ENCODE data around the gene CSAG3. TPM values are rescaled to one million over a fixed set of nuclear protein-coding genes. Genes with fewer than 3 reads are reported as not detected.
"Not testable (repeated sequence)": the region's sequence is repeated elsewhere in the genome, so short reads cannot be mapped to it uniquely, and the experiment has no call there.

The CSAG3 gene
- total and polyA plus RNA-seq, 12 donors: not detected

DNA sequence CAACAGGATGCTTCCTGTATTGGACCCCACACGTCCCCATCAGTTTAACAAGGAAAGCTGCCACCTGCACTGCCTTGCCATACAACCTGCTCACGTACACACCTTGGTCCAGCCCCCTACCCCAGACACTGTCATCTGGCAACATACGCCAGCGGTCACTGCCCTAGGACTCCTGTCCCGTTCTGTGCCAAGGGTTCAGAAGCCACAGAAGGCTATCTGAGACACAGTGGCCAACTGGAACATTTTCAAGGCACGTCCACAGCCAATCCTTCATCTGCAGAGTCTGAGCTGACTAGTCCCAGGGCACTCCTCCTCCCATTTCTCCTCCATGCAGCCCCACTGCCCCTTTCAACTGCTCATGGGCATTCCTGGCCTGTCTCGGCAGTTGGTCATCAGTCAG, 2.6 kb downstream of the CSAG3 start:
- H3K9me3 ChIP-seq (replicated peaks in 1 of 3); H3K4me1 ChIP-seq (replicated peaks in 1 of 2); H3K27ac ChIP-seq; intact Hi-C loops (cut with DNase I); H3K4me3 ChIP-seq; H3K36me3 ChIP-seq (replicated peaks in 1 of 2); DNase-seq; H3K27me3 ChIP-seq: not testable (repeated sequence)
- WGBS, 4 donors: 64 to 83% methylated on average over 2 to 4 of the region's 7 CpGs; no CpG with 5 or more reads in 2 of the 4 donors

GRCh38 chrX:152766562-152766961, 7.5 kb downstream of the CSAG3 start:
- not testable (repeated sequence) for DNase-seq
- WGBS, 4 donors: 61 to 90% (median 76%) methylated on average over 2 to 9 of the region's 9 CpGs

GRCh38 chrX:152769549-152770289, 10.7 kb downstream of the CSAG3 start, which contains the start of gene MAGEA6:
TSS of gene MAGEA6 (minus strand) at chrX:152769689. CDS start at chrX:152767650, 2,039 bp downstream.
- DNase-seq; H3K27me3 ChIP-seq; H3K4me3 ChIP-seq; H3K4me1 ChIP-seq (replicated peaks in 1 of 2); H3K27ac ChIP-seq; intact Hi-C loops (cut with DNase I); H3K9me3 ChIP-seq (replicated peaks in 1 of 3); H3K36me3 ChIP-seq (replicated peaks in 1 of 2): not testable (repeated sequence)
- WGBS, 4 donors: 67% methylated on average over 3 of the region's 29 CpGs; no CpG with 5 or more reads in 3 of the 4 donors

More at GRCh38 chrX:152766562-152766961, 7.5 kb downstream of the CSAG3 start:
- H3K4me1 ChIP-seq (replicated peaks in 1 of 2); H3K36me3 ChIP-seq (replicated peaks in 1 of 2); H3K9me3 ChIP-seq (replicated peaks in 1 of 3); H3K27ac ChIP-seq; H3K27me3 ChIP-seq; H3K4me3 ChIP-seq; intact Hi-C loops (cut with DNase I): not testable (repeated sequence)

- H3K27me3 ChIP-seq; intact Hi-C loops (cut with DNase I); H3K4me3 ChIP-seq; H3K27ac ChIP-seq; H3K36me3 ChIP-seq (replicated peaks in 1 of 2); H3K9me3 ChIP-seq (replicated peaks in 1 of 3); H3K4me1 ChIP-seq (replicated peaks in 1 of 2); DNase-seq: not testable (repeated sequence)
- no CpG with 5 or more reads among the region's 3 CpGs for WGBS, 4 donors
These were observed 28.0 kb downstream of the CSAG3 start for GRCh38 chrX:152787062-152787461.

GRCh38 chrX:152798945-152799344, 39.9 kb downstream of the CSAG3 start:
- Histone ChIP-seq H3K27ac (no peak overlapping the region), H3K36me3 (replicated peaks in 1 of 2) (no peaks in the 10 kb centered on the region), H3K27me3 (peaks cover under 1% of the 10 kb centered on the region), H3K4me3 (no peak overlapping the region), H3K9me3 (replicated peaks in 1 of 3) (no peaks in the 10 kb centered on the region), H3K4me1 (replicated peaks in 1 of 2) (no peaks in the 10 kb centered on the region)
- no peak for DNase-seq
- WGBS, 4 donors: 43 to 68% (median 60%) methylated on average over 1 of the region's 1 CpG
- intact Hi-C loops (cut with DNase I): no loop called here
- TF ChIP-seq POLR2A (IDR thresholded peaks at IDR 0.05): no peak
- TF ChIP-seq, protein P1, sequence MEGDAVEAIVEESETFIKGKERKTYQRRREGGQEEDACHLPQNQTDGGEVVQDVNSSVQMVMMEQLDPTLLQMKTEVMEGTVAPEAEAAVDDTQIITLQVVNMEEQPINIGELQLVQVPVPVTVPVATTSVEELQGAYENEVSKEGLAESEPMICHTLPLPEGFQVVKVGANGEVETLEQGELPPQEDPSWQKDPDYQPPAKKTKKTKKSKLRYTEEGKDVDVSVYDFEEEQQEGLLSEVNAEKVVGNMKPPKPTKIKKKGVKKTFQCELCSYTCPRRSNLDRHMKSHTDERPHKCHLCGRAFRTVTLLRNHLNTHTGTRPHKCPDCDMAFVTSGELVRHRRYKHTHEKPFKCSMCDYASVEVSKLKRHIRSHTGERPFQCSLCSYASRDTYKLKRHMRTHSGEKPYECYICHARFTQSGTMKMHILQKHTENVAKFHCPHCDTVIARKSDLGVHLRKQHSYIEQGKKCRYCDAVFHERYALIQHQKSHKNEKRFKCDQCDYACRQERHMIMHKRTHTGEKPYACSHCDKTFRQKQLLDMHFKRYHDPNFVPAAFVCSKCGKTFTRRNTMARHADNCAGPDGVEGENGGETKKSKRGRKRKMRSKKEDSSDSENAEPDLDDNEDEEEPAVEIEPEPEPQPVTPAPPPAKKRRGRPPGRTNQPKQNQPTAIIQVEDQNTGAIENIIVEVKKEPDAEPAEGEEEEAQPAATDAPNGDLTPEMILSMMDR (IDR thresholded peaks at IDR 0.05): no peak

GRCh38 chrX:152806035-152806434, 47.0 kb downstream of the CSAG3 start:
- TF ChIP-seq POLR2A (IDR thresholded peaks at IDR 0.05): no peak
- TF ChIP-seq, protein P1 (IDR thresholded peaks at IDR 0.05): no peak
- no peak for DNase-seq
- WGBS, 4 donors: 73 to 85% (median 75%) methylated on average over 4 of the region's 4 CpGs

More at GRCh38 chrX:152806035-152806434, 47.0 kb downstream of the CSAG3 start:
- intact Hi-C loops (cut with DNase I): no loop called here
- Histone ChIP-seq H3K27me3 (peaks cover 14% of the 10 kb centered on the region), H3K4me3 (no peak overlapping the region), H3K27ac (no peak overlapping the region), H3K36me3 (replicated peaks in 1 of 2) (no peaks in the 10 kb centered on the region), H3K9me3 (replicated peaks in 1 of 3) (no peaks in the 10 kb centered on the region), H3K4me1 (replicated peaks in 1 of 2) (no peaks in the 10 kb centered on the region)

Other genes with a start within 250 kb of the CSAG3 start
- gene GABRQ, start 121.3 kb upstream of the CSAG3 start, total RNA-seq: 1 to 10 TPM in 1 of 9 donors, under 1 TPM in 4, not detected in 4; 0.11 to 3.3 (median 0.51) TPM
- gene GABRQ, start 121.3 kb upstream of the CSAG3 start, polyA plus RNA-seq: 1 to 10 TPM in 1 of 3 donors, under 1 TPM in 2; 0.57 to 4.1 (median 0.97) TPM
- gene MAGEA3, start 60.4 kb upstream of the CSAG3 start, total RNA-seq: under 1 TPM in 2 of 9 donors, not detected in 7; 0.29 to 0.57 TPM
- gene MAGEA3, start 60.4 kb upstream of the CSAG3 start, polyA plus RNA-seq: not detected
- not detected for gene CSAG2, start 49.9 kb upstream of the CSAG3 start, total RNA-seq
- gene CSAG2, start 49.9 kb upstream of the CSAG3 start, polyA plus RNA-seq: not detected
- gene MAGEA2B, start 44.6 kb upstream of the CSAG3 start, total RNA-seq: not detected
- gene MAGEA2B, start 44.6 kb upstream of the CSAG3 start, polyA plus RNA-seq: not detected
- not detected for gene CSAG1, start 25.5 kb upstream of the CSAG3 start, total RNA-seq
- gene CSAG1, start 25.5 kb upstream of the CSAG3 start, polyA plus RNA-seq: not detected
- gene MAGEA12, start 25.5 kb upstream of the CSAG3 start, total RNA-seq: not detected
- gene MAGEA12, start 25.5 kb upstream of the CSAG3 start, polyA plus RNA-seq: not detected
- gene MAGEA2, start 5.4 kb upstream of the CSAG3 start, total RNA-seq: not detected
- not detected for gene MAGEA2, start 5.4 kb upstream of the CSAG3 start, polyA plus RNA-seq
- gene MAGEA6, start 10.5 kb downstream of the CSAG3 start, total RNA-seq: under 1 TPM in 1 of 9 donors, not detected in 8; 0.31 TPM
- gene MAGEA6, start 10.5 kb downstream of the CSAG3 start, polyA plus RNA-seq: not detected
- gene CETN2, start 71.5 kb downstream of the CSAG3 start, total RNA-seq: 10 to 100 TPM; 26.8 to 89.9 (median 34.0) TPM
- 100 to 1,000 TPM in 1 of 3 donors, 10 to 100 TPM in 2; 33.2 to 170 (median 56.2) TPM for gene CETN2, start 71.5 kb downstream of the CSAG3 start, polyA plus RNA-seq
- 100 to 1,000 TPM in 2 of 9 donors, 10 to 100 TPM in 7; 12.9 to 215 (median 25.0) TPM for gene NSDHL, start 71.8 kb downstream of the CSAG3 start, total RNA-seq
- 100 to 1,000 TPM in 1 of 3 donors, 10 to 100 TPM in 1, 1 to 10 TPM in 1; 7.1 to 228 (median 21.8) TPM for gene NSDHL, start 71.8 kb downstream of the CSAG3 start, polyA plus RNA-seq
- gene ZNF185, start 138.8 kb downstream of the CSAG3 start, total RNA-seq: 100 to 1,000 TPM in 1 of 9 donors, 10 to 100 TPM in 3, 1 to 10 TPM in 5; 1.4 to 303 (median 10.0) TPM
- 100 to 1,000 TPM in 1 of 3 donors, 1 to 10 TPM in 2; 4.3 to 165 (median 4.8) TPM for gene ZNF185, start 138.8 kb downstream of the CSAG3 start, polyA plus RNA-seq
- gene PNMA5, start 234.9 kb downstream of the CSAG3 start, total RNA-seq: not detected
- gene PNMA5, start 234.9 kb downstream of the CSAG3 start, polyA plus RNA-seq: under 1 TPM in 2 of 3 donors, not detected in 1; 0.07 to 0.16 TPM